Measurements from ENCODE around the gene TRPC5OS.

TRPC5OS gene

DNA sequence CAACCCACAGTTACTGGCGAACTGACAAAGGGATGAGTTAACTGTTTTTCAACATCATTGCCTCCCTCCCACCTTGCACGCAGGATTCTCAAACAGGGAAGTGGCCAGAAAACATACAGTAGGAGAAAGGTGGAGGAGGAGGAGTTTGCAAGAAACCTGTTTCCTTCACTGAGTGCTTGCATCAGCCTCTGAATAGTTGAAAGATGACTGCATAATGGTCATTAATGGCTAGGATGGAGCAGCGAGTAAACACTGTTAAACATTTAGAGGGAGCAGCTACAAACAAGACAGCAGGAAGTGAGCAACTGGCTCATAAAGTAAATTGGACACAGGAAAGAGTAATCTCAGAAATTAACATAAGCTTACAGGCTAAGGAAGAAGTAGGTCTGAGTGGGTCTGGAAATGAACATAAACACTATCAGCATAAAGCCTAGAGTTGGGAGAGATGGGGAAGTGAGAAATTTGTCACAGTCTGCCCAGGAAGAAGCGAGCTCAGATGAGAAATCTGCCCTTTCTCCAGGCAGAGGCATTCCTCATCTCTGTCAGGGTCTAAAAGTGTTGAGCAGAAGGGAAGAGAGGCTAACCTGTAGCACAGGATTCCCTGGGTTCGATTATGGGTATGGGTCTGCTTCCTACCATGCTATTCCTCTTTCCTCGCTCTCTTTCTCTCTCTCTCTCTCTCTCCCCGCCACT is 38.6 kb downstream of the TRPC5OS start:
- DNase-seq, result no peak

DNA sequence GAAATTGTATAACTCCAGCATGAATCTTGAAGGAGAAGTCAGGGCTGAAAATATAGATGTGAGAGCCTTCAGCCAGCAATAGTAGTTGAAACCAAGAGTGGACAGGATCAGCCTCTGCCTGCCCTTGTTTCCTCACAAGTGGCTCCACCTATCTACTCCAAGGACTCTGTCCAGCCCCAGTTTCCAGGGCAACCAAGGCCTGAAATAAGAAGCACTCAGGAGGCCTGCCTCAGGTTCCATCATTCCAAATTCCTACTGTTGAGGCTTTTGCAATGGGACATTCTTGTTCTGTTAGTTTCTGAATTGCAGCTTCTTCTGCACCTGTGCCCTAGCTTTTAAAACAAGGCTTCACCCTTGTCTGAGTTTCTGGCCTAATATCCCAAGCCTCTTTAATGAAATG is 41.6 kb downstream of the TRPC5OS start:
- no peak for DNase-seq

DNA sequence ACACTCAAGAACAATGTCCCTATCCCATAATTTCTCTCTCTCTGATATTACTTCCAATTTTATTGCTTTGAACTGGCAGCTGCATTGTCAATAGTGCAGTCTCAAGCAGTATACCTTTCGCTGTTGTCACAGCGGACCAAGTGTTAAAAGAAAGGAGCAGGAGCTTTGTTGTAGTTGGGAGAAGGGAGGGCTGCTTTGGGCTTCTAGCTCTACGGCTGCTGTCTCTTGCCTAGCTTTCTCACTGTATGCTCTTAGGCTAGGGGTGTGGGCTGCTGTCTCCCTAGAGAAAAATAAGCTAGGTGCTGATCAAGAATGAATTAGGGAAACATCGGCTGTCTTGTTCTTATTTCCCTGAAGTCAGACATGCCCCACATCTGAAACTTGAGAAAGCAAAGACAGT is 52.5 kb downstream of the TRPC5OS start:
- DNase-seq, result no peak

All from hematopoietic multipotent progenitor cell treated with erythropoietin and hydrocortisone succinate and interleukin-3 and kit ligand, for 4 days (in vitro differentiated cells).